Activated CD4-positive, alpha-beta T cell treated with anti-CD3 and anti-CD28 coated beads, Interleukin-2, amount 10 ng/mL, durations not matched to agents 7 days and 5 days (primary cell): ENCODE data around the gene KCNN3. TPM values are rescaled to one million over a fixed set of nuclear protein-coding genes. Genes with fewer than 3 reads are reported as not detected.

ENCODE experiments used
- CTCF ChIA-PET: fragments of 350-600 bp; sonication (Branson Sonifier 250); formaldehyde crosslinking; loops from one replicate; lab custom pipeline; 2021; ENCODE audit warnings: antibody characterized with exemption; lab: Charles Lee
- POLR2A ChIA-PET: fragments of 350-600 bp; sonication (Branson Sonifier 250); formaldehyde crosslinking; loops from one replicate; lab custom pipeline; 2021; ENCODE audit warnings: antibody characterized with exemption; lab: Charles Lee
- DNase-seq: peaks from one replicate; pipeline ENCODE4 v3.0.0-alpha.2; 2020
- H3K27ac Mint-ChIP-seq: one replicate; pipeline ENCODE4 v1.8.0; 2021; ENCODE audit warnings: mild to moderate bottlenecking, moderate library complexity, mixed read lengths
- H3K27me3 Mint-ChIP-seq: one replicate; pipeline ENCODE4 v1.8.0; 2021; ENCODE audit warnings: mixed read lengths
- H3K36me3 Mint-ChIP-seq: one replicate; pipeline ENCODE4 v1.8.0; 2021; ENCODE audit warnings: low read depth, mixed read lengths
- H3K4me1 Mint-ChIP-seq: one replicate; pipeline ENCODE4 v1.8.0; 2021; ENCODE audit warnings: mixed read lengths
- H3K4me3 Mint-ChIP-seq: one replicate; pipeline ENCODE4 v1.8.0; 2021; ENCODE audit warnings: mild to moderate bottlenecking, moderate library complexity, mixed read lengths
- H3K9me3 Mint-ChIP-seq: one replicate; pipeline ENCODE4 v1.8.0; 2021; ENCODE audit warnings: mixed read lengths
- total RNA-seq, 2 experiments: library from RNA; stranded (reverse); gene quantifications; one replicate each; pipeline ENCODE4 v1.2.3, GENCODE V29; 2021

KCNN3 gene
- total RNA-seq, 2 experiments from 2014 or later, result 0.17 TPM; not detected in 1

DNA sequence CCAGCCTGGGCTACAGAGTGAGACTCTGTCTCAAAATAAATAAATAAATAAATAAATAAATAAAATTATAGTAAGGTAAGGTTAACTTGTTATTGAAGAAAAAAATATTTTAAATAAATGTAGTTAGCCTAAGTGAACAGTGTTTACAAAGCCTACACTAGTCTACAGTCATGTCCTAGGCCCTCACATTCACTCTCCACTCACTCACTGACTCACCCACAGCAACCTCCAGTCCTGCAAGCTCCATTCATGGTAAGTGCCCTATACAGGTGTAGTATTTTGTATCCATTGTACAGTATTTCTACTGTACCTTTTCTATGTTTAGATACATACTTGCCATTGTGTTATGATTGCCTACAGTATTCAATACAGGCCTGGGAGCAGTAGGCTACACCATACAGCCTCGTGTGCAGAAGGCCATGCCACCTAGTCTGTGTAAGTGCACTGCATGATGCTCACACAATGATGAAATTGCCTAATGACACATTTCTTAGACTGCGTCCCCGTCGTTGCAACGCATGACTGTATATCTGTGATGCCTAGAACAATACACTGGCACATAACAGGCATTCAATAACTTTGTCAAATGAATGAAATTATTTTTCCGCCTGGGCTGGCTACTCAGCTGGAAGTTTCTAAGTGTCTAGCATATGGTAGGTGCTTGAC lies 14.8 kb downstream of the KCNN3 start:
- Mint-ChIP-seq H3K9me3 (no peaks in the 10 kb centered on the region), H3K4me1 (peaks cover 2% of the 10 kb centered on the region), H3K36me3 (no peaks in the 10 kb centered on the region), H3K4me3 (no peak overlapping the region), H3K27me3 (no peaks in the 10 kb centered on the region), H3K27ac (no peak overlapping the region)
- no peak for DNase-seq
- CTCF ChIA-PET, result interaction anchor here (0.6 to 1.1 kb wide), 2 partner anchors 296 to 361 kb away, joined by 3 read pairs; no protein-coding TSS in a partner anchor
- POLR2A ChIA-PET, result no interaction called here

DNA sequence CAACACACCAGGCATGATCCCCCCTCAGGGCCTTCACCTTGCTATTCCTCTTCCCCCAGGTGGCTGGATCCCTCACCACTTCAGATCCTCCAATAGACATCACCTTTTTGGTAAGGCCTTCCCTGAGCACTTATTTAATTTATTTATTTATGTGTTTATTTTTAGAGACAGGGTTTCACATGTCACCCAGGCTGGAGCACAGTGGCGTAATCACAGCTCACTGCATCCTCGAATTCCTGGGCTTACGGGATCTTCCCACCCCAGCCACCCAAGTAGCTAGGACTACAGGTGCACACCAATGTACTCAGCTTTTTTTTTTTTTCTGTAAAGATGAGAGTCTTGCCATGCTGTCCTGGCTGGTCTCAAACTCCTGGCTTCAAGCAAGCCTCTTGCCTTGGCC lies 17.2 kb downstream of the KCNN3 start:
- CTCF ChIA-PET, result interaction anchor here (1.1 to 1.2 kb wide), 2 partner anchors 16 to 62 kb away, joined by 3 to 4 read pairs; partner anchors contain the start of gene KCNN3
- Mint-ChIP-seq H3K4me1 (peaks cover 4% of the 10 kb centered on the region), H3K27ac (no peak overlapping the region), H3K36me3 (no peaks in the 10 kb centered on the region), H3K4me3 (no peak overlapping the region), H3K9me3 (no peaks in the 10 kb centered on the region), H3K27me3 (no peaks in the 10 kb centered on the region)
- no peak for DNase-seq
- POLR2A ChIA-PET, result no interaction called here

DNA sequence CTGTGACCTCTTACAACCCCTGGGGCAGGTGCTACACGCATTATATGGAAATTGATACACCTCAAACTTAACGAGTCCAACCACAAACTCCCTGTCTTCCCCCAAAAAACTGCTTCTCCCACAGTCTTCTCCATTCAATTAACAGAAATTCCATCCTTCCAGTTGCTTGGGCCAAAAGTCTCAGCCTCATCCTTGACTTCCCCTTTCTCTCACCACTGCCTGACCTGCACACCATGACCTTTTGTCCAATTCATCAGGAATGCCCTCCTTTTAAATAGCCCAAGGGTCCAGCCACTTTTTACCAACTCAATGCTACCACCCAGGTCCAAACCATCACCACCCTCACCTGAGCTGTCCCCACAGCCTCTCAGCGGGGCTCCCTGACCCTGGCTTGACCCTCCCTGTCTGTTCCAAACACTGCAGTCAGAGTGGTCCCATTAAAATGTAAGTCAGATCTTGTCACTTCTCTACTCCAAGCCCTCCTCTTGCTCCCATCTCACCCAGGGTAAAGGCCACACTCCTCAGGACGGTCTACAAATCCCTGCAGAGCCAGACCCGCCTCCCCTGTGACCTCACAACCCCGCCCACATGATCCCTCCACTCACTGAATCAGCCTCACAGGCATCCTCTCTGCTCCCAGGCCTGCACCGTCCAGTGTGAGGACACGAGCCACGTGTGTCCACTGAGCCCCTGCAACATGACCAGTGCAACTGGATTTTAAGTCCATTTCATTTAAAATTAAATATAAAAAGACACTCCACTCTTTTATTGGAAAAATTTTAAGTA lies 18.5 kb downstream of the KCNN3 start:
- CTCF ChIA-PET, result no interaction called here
- Mint-ChIP-seq H3K9me3 (no peaks in the 10 kb centered on the region), H3K4me1 (peaks cover 4% of the 10 kb centered on the region), H3K27ac (peak overlapping the region; percentile 11), H3K36me3 (no peaks in the 10 kb centered on the region), H3K4me3 (no peak overlapping the region), H3K27me3 (no peaks in the 10 kb centered on the region)
- POLR2A ChIA-PET, result no interaction called here
- DNase-seq, result no peak

DNA sequence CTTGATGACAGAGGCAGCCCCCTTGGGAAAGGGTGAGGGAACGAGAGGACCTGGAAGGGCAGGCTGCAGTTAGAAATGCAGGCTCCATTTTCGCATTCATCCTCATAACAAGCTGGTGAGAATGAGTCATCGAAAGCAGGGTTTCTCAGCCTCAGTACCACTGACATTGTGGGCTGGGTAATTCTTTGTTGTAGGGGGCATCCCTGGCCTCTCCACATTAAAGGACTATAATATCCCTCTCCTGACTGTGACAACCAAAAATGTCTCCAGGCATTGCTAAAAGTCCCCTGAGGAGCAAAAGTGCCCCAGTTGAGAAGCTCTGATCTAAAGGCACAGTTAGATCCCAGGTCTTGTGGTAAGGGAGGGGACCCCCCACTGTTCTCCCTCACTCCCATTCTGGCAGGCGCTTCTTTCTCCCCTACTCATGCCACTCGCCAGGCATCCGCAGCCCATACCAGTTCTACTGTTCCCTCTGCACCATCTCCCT lies 20.4 kb downstream of the KCNN3 start:
- Mint-ChIP-seq H3K27me3 (peaks cover 2% of the 10 kb centered on the region), H3K4me3 (no peak overlapping the region), H3K27ac (no peak overlapping the region), H3K4me1 (peaks cover 4% of the 10 kb centered on the region), H3K9me3 (no peaks in the 10 kb centered on the region), H3K36me3 (no peaks in the 10 kb centered on the region)
- POLR2A ChIA-PET, result no interaction called here
- CTCF ChIA-PET, result interaction anchor here (1.0 to 2.8 kb wide), 5 partner anchors 10 to 65 kb away, joined by 3 to 14 read pairs (median 4); no protein-coding TSS in a partner anchor
- DNase-seq, result no peak

DNA sequence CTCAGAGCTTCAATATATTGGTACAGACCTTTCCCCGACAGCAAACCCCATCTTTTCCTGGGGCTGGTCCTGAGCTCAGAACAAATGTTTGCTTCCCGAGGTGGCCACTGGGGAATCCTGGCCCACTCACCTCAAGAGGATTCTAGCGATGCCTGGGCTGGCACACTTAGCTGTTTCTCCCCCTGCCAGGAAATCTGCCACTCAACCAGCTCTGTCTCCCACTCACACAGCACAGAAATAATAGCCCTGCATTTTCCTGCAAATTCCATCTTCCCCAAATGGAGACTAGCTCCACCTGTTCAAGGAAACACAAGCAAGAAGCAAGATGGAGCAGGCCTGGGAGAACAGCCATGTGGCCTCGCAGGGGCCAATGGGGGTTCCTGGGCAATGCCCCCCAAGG lies 21.1 kb downstream of the KCNN3 start:
- Mint-ChIP-seq H3K27me3 (peaks cover 2% of the 10 kb centered on the region), H3K4me3 (no peak overlapping the region), H3K9me3 (no peaks in the 10 kb centered on the region), H3K36me3 (no peaks in the 10 kb centered on the region), H3K4me1 (peaks cover 4% of the 10 kb centered on the region), H3K27ac (no peak overlapping the region)
- no peak for DNase-seq
- CTCF ChIA-PET, result interaction anchor here (1.0 to 2.8 kb wide), 5 partner anchors 11 to 133 kb away, joined by 3 to 14 read pairs (median 4); no protein-coding TSS in a partner anchor
- POLR2A ChIA-PET, result no interaction called here

DNA sequence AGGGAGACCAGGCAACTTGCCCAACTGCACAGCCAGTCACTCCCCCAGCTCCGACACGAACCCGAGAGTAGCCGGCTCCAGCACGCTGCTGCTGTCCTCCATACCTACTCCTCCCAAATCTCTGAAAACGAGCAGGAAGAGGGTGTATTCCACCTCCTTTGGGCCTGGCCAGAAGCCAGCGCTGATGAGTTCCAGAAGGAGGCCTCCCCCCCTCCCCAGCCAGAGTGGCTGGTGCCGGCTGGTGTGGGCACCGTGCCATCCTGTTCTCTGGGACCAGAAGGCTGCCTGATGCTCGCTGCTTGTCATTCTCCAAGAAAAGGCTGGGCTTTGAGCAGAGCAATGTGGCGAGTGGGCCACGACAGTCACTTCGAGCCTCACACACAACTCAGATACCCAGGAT lies 22.2 kb downstream of the KCNN3 start:
- H3K9me3 Mint-ChIP-seq, result no peaks in the 10 kb centered on the region
- peaks cover 4% of the 10 kb centered on the region for H3K4me1 Mint-ChIP-seq
- no peak for DNase-seq
- no peak overlapping the region for H3K27ac Mint-ChIP-seq
- H3K4me3 Mint-ChIP-seq, result no peak overlapping the region
- no peaks in the 10 kb centered on the region for H3K36me3 Mint-ChIP-seq
- ChIA-PET CTCF (interaction anchor here (0.7 to 1.1 kb wide), 3 partner anchors 11 to 132 kb away, joined by 3 read pairs; no protein-coding TSS in a partner anchor), POLR2A (no interaction called here)
- H3K27me3 Mint-ChIP-seq, result peaks cover 2% of the 10 kb centered on the region

DNA sequence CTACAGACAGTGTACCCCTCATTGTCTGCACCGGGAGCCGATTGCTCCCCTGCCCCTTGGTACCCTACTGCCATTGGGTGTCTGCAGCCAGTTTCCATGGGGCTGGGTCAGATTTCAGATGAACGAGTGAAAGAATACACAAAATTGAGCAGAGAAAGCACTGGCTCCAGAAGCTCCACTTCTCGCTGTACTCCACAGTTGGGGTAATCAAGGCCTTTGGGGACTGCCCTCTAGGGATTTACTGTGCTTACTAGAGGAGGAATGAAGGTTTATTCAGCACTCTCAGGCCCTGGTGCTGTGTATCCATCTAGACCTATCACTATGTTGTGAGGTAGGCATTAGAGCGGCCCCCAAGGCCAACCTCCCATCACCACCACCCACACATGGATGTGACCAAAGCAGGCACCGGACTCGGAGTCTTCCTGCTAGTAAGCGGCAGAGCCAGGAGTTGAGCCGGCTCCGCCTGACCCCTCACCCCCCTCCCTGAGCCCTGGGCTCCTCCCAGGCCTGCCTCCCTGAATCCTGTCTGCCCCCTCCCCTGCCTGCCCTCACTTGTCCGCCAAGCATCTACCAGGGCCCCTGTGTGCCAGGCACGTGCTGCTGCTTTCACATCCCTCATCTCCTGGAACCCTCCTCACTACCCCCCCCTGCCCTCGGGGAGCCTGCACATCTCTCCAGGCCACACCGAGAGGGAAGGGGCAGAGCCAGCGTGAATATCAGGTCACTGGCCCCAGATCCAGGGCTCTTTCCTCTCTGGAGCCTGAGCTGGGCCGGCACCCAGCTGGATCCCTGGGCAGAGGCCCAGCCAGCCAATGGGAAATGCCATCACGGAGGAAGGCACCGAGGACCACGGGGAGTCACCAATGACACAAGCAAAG lies 23.3 kb downstream of the KCNN3 start:
- ChIA-PET CTCF (interaction anchor here (0.7 to 1.1 kb wide), 2 partner anchors 9 to 28 kb away, joined by 3 read pairs; no protein-coding TSS in a partner anchor), POLR2A (no interaction called here)
- H3K4me1 Mint-ChIP-seq, result peaks cover 4% of the 10 kb centered on the region
- no peak for DNase-seq
- H3K27ac Mint-ChIP-seq, result no peak overlapping the region
- H3K9me3 Mint-ChIP-seq, result no peaks in the 10 kb centered on the region
- peaks cover 2% of the 10 kb centered on the region for H3K27me3 Mint-ChIP-seq
- no peak overlapping the region for H3K4me3 Mint-ChIP-seq
- no peaks in the 10 kb centered on the region for H3K36me3 Mint-ChIP-seq

DNA sequence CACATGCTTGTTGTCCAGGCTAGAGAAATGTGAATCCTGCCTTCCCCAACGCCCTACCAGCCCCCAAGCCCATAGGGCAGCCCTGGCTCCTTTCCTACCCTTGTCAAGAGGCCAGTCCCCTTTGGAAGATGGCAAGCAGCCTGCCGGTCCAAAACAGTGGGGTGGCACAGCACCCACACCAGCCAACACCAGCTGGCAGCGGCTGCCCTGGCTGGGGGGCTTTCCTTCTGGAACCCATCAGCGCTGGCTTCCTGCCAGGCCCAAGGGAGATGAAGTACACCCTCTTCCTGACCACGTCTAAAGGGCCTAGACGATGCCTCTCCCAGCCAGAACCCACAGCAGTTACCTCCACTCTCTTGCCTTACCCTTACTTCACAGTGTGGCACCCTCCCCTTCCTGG lies 24.2 kb downstream of the KCNN3 start:
- POLR2A ChIA-PET, result no interaction called here
- H3K27me3 Mint-ChIP-seq, result peaks cover 2% of the 10 kb centered on the region
- no peaks in the 10 kb centered on the region for H3K36me3 Mint-ChIP-seq
- no peak overlapping the region for H3K27ac Mint-ChIP-seq
- H3K4me3 Mint-ChIP-seq, result no peak overlapping the region
- H3K4me1 Mint-ChIP-seq, result peaks cover 4% of the 10 kb centered on the region
- no peaks in the 10 kb centered on the region for H3K9me3 Mint-ChIP-seq
- no peak for DNase-seq
- CTCF ChIA-PET, result no interaction called here

DNA sequence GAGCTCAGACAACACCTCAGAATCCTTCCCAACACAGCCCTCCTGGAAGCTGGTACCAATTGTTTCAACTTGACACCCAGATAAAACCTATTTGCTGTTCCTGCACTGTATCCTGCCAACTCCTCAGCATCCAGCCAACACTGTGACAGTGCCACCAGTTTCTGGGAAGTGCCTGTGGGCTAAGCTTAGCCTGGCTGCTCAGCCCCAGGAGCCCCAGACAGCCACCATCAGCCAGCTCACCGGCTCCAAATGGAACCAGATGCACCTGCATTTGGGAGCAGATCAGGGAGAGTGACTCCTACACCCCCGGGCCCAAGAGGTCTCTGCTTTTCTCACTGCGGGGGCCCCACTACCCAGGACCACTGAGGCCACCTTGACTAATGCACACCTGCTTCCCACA lies 24.9 kb downstream of the KCNN3 start:
- H3K4me3 Mint-ChIP-seq, result no peak overlapping the region
- H3K36me3 Mint-ChIP-seq, result no peaks in the 10 kb centered on the region
- ChIA-PET CTCF (interaction anchor here (0.6 to 1.0 kb wide), 3 partner anchors 24 to 451 kb away, joined by 3 to 7 read pairs (median 4); no protein-coding TSS in a partner anchor), POLR2A (no interaction called here)
- peaks cover 5% of the 10 kb centered on the region for H3K4me1 Mint-ChIP-seq
- peaks cover 2% of the 10 kb centered on the region for H3K27me3 Mint-ChIP-seq
- H3K27ac Mint-ChIP-seq, result no peak overlapping the region
- no peak for DNase-seq
- H3K9me3 Mint-ChIP-seq, result no peaks in the 10 kb centered on the region

DNA sequence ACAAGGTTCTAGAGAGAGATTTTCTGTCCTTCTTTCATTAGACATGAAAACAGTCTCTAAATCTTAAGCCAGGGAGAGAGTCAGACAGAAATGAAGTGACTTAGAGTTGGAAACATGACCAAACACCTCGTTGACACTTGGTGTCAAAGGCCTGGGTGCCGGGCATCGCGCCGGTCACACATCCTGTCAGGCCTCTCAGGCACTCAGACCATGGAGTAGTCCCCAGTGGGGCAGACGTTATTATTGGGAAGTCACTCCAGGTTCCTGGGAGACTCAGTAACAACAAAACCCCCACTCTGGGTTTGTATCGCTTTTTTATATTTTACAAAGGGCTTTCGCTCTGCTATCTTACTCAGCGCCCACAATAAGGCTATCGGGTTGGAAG lies 25.8 kb downstream of the KCNN3 start:
- H3K4me1 Mint-ChIP-seq, result peaks cover 1% of the 10 kb centered on the region

DNA sequence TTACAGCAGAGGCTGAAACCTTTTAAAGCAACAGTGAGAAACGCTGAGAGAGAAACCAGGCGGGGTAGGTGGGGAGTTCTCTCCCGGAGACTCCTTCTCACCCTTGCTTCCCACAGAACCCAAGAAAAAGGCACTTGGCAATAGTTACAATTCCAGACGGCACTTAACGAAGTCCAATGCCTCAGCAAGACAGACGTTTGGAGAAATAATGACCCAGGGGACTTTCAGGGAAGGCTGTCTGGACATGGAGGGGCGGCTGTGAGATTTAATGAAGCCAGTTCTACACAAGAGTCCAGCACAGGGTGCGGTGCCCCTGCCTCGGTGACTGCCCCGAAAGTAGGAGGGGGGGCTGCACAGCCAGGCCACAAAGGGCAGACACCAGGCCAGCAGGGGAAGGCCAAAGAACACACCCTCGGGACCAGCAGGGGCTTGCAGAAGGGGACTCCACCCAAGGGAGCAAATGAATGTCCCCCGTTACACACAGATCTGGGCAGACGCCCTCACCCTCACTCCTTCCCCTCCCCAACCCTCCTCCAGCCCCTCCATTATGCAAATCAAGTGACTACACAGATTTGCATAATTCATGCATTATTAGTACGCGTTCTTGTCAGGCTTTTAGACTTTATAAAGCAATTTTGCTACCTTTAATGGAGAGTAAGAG lies 26.3 kb downstream of the KCNN3 start:
- CTCF ChIA-PET, result interaction anchor here (1.2 kb wide), 1 partner anchor 24 kb away, joined by 3 read pairs; no protein-coding TSS in a partner anchor
- H3K4me3 Mint-ChIP-seq, result no peak overlapping the region

More for the DNA sequence above, 25.8 kb downstream of the KCNN3 start:
- Mint-ChIP-seq H3K27ac (no peak overlapping the region), H3K36me3 (no peaks in the 10 kb centered on the region), H3K27me3 (peaks cover 2% of the 10 kb centered on the region), H3K4me3 (no peak overlapping the region), H3K9me3 (no peaks in the 10 kb centered on the region)
- ChIA-PET POLR2A (no interaction called here), CTCF (interaction anchor here (1.0 kb wide), 1 partner anchor 25 kb away, joined by 7 read pairs; no protein-coding TSS in a partner anchor)
- DNase-seq, result no peak

More for the DNA sequence above, 26.3 kb downstream of the KCNN3 start:
- H3K27me3 Mint-ChIP-seq, result peaks cover 2% of the 10 kb centered on the region
- no peaks in the 10 kb centered on the region for H3K36me3 Mint-ChIP-seq
- H3K4me1 Mint-ChIP-seq, result peaks cover 1% of the 10 kb centered on the region
- DNase-seq, result no peak
- H3K27ac Mint-ChIP-seq, result no peak overlapping the region
- no peaks in the 10 kb centered on the region for H3K9me3 Mint-ChIP-seq
- POLR2A ChIA-PET, result interaction anchor here (0.6 kb wide), 1 partner anchor 64 kb away, joined by 4 read pairs; no protein-coding TSS in a partner anchor
